ENCODE measurements around the gene USP15.
A peak's percentile ranks its signal among the peaks of the same experiment; 100 is the strongest.

The USP15 gene

GRCh38 chr12:62285284-62285683, 25.1 kb downstream of the USP15 start:
- no peak for DNase-seq (ENCODE audit: low read depth)
- H3K4me3 ChIP-seq (ENCODE audit: low read depth, low read length) = no peak overlapping the region
- TF ChIP-seq MAX (IDR thresholded peaks at IDR 0.05; ENCODE audit: low read depth, low read length) = no peak
- TF ChIP-seq MYC (IDR thresholded peaks at IDR 0.05; ENCODE audit: low read depth, low read length) = no peak
- TF ChIP-seq CTCF (IDR thresholded peaks at IDR 0.05; ENCODE audit: low read depth, low read length) = no peak
- no peak for TF ChIP-seq POLR2A (IDR thresholded peaks at IDR 0.05; ENCODE audit: extremely low read depth, insufficient read length)

GRCh38 chr12:62288328-62288727, 28.1 kb downstream of the USP15 start:
- TF ChIP-seq CTCF (IDR thresholded peaks at IDR 0.05; ENCODE audit: low read depth, low read length) = no peak
- TF ChIP-seq MYC (IDR thresholded peaks at IDR 0.05; ENCODE audit: low read depth, low read length) = no peak
- TF ChIP-seq POLR2A (IDR thresholded peaks at IDR 0.05; ENCODE audit: extremely low read depth, insufficient read length) = no peak
- no peak for TF ChIP-seq MAX (IDR thresholded peaks at IDR 0.05; ENCODE audit: low read depth, low read length)
- no peak for DNase-seq (ENCODE audit: low read depth)

GRCh38 chr12:62290846-62291245, 30.6 kb downstream of the USP15 start:
- TF ChIP-seq POLR2A (IDR thresholded peaks at IDR 0.05; ENCODE audit: extremely low read depth, insufficient read length) (no peak), CTCF (IDR thresholded peaks at IDR 0.05; ENCODE audit: low read depth, low read length) (no peak), MAX (IDR thresholded peaks at IDR 0.05; ENCODE audit: low read depth, low read length) (no peak), MYC (IDR thresholded peaks at IDR 0.05; ENCODE audit: low read depth, low read length) (no peak)
- no peak for DNase-seq (ENCODE audit: low read depth)
- H3K4me3 ChIP-seq (ENCODE audit: low read depth, low read length) = no peak overlapping the region

More at GRCh38 chr12:62288328-62288727, 28.1 kb downstream of the USP15 start:
- H3K4me3 ChIP-seq (ENCODE audit: low read depth, low read length) = no peak overlapping the region

GRCh38 chr12:62291864-62292760, 31.9 kb downstream of the USP15 start:
- no peak for TF ChIP-seq MYC (IDR thresholded peaks at IDR 0.05; ENCODE audit: low read depth, low read length)
- no peak for TF ChIP-seq MAX (IDR thresholded peaks at IDR 0.05; ENCODE audit: low read depth, low read length)
- TF ChIP-seq POLR2A (IDR thresholded peaks at IDR 0.05; ENCODE audit: extremely low read depth, insufficient read length) = no peak
- TF ChIP-seq CTCF (IDR thresholded peaks at IDR 0.05; ENCODE audit: low read depth, low read length) = no peak
- H3K4me3 ChIP-seq (ENCODE audit: low read depth, low read length) = no peak overlapping the region
- peak; percentile 60 for DNase-seq (ENCODE audit: low read depth)

- no peak overlapping the region for H3K4me3 ChIP-seq (ENCODE audit: low read depth, low read length)
- peak; percentile 15 for DNase-seq (ENCODE audit: low read depth)
- TF ChIP-seq MAX (IDR thresholded peaks at IDR 0.05; ENCODE audit: low read depth, low read length) (no peak), POLR2A (IDR thresholded peaks at IDR 0.05; ENCODE audit: extremely low read depth, insufficient read length) (no peak), CTCF (IDR thresholded peaks at IDR 0.05; ENCODE audit: low read depth, low read length) (no peak), MYC (IDR thresholded peaks at IDR 0.05; ENCODE audit: low read depth, low read length) (no peak)
These were observed 32.6 kb downstream of the USP15 start for GRCh38 chr12:62292761-62293344.
